Thyroid gland (tissue), 4 donors: ENCODE measurements around the gene ACMSD. TPM values are rescaled to one million over a fixed set of nuclear protein-coding genes. Genes with fewer than 3 reads are reported as not detected.

ENCODE experiments used
- DNase-seq, 2 donors: peaks; one replicate each; pipeline ENCODE4 v3.0.0-alpha.2; 2019
- H3K27ac ChIP-seq, 3 donors: fragments of 200-600 bp; sonication (generic); 1 replicate in 2 of 3; 2 replicates in 1 of 3; pipeline ENCODE4 v1.5.1; 2016 to 2019; ENCODE audit warnings: mild to moderate bottlenecking in 1 of 3, moderate library complexity in 1 of 3
- H3K27me3 ChIP-seq: fragments of 200-600 bp; sonication (generic); one replicate; pipeline ENCODE4 v1.5.1; 2019
- H3K36me3 ChIP-seq, 2 donors: fragments of 200-600 bp; sonication (generic); one replicate each; pipeline ENCODE4 v1.5.1; 2016 to 2019
- H3K4me1 ChIP-seq, 2 donors: fragments of 200-600 bp; sonication (generic); one replicate each; pipeline ENCODE4 v1.5.1; 2017 to 2019
- H3K4me3 ChIP-seq, 3 donors: fragments of 200-600 bp; sonication (generic); replicated peaks in 1 of 3; 1 replicate in 2 of 3; 2 replicates in 1 of 3; pipeline ENCODE4 v1.5.1; 2016; ENCODE audit warnings: mild to moderate bottlenecking in 1 of 3
- H3K9me3 ChIP-seq: fragments of 200-600 bp; sonication (generic); one replicate; pipeline ENCODE4 v1.5.1; 2017
- CTCF ChIP-seq, 6 experiments: fragments of 200-600 bp in 3 of 6; fragments of 450-650 bp in 3 of 6; sonication (generic) in 3 of 6; IDR thresholded peaks; one replicate each; pipeline ENCODE4 v1.5.1; 2016 to 2019; ENCODE audit warnings: antibody characterized with exemption in 6 of 6, mild to moderate bottlenecking in 2 of 6, inconsistent platforms in 1 of 6, moderate library complexity in 1 of 6
- POLR2A ChIP-seq, 2 donors: fragments of 450-650 bp; IDR thresholded peaks; one replicate each; pipeline ENCODE4 v1.6.1; 2017; ENCODE audit warnings: antibody characterized with exemption in 2 of 2, mild to moderate bottlenecking in 2 of 2, moderate library complexity in 1 of 2
- WGBS, 2 donors: methylation state at CpG; one replicate each; pipeline ENCODE4 v1.1.5; 2017; 5-methylcytosine and 5-hydroxymethylcytosine counted together
- intact Hi-C: fragments of 100-400 bp; cut with DNase I; formaldehyde crosslinking; loops from one replicate; pipeline ENCODE4 v1.15.1; 2023
- total RNA-seq, 4 donors: library from RNA; depleted of rRNA; stranded (reverse); fragments of >200 nt; gene quantifications; one replicate each; pipeline ENCODE4 v1.2.3, GENCODE V29; 2016

ACMSD gene
- total RNA-seq, 4 donors from 2014 or later: 1.4 TPM; not detected in 3

GRCh38 chr2:134910763-134911399 is 72.5 kb downstream of the ACMSD start:
- intact Hi-C loops: no loop called here
- H3K9me3 ChIP-seq: no peaks in the 10 kb centered on the region
- TF ChIP-seq POLR2A (IDR thresholded peaks at IDR 0.05) (no peak), CTCF (IDR thresholded peaks at IDR 0.05) (no peak)
- no peak overlapping the region for H3K27ac ChIP-seq
- H3K36me3 ChIP-seq: no peaks in the 10 kb centered on the region
- peaks cover 4 to 5% of the 10 kb centered on the region in 2 donors for H3K4me1 ChIP-seq
- H3K27me3 ChIP-seq: no peaks in the 10 kb centered on the region
- WGBS, 2 donors: 88 to 89% methylated on average over 2 of the region's 2 CpGs
- H3K4me3 ChIP-seq: no peak overlapping the region
- no peak for DNase-seq

- intact Hi-C loops: no loop called here
- no peaks in the 10 kb centered on the region for H3K4me1 ChIP-seq
- no peak for DNase-seq
- H3K9me3 ChIP-seq: no peaks in the 10 kb centered on the region
- H3K4me3 ChIP-seq: no peak overlapping the region
- H3K27me3 ChIP-seq: no peaks in the 10 kb centered on the region
- 96 to 98% methylated on average over 3 of the region's 3 CpGs for WGBS, 2 donors
- TF ChIP-seq CTCF (IDR thresholded peaks at IDR 0.05) (no peak), POLR2A (IDR thresholded peaks at IDR 0.05) (no peak)
- H3K36me3 ChIP-seq: no peaks in the 10 kb centered on the region
- H3K27ac ChIP-seq: no peak overlapping the region
Observed at GRCh38 chr2:134911400-134911785, 73.0 kb downstream of the ACMSD start.

GRCh38 chr2:134912361-134912760 is 73.9 kb downstream of the ACMSD start:
- no peak overlapping the region for H3K4me3 ChIP-seq
- no peak for DNase-seq
- intact Hi-C loops: no loop called here
- no peaks in the 10 kb centered on the region for H3K36me3 ChIP-seq
- no peaks in the 10 kb centered on the region for H3K9me3 ChIP-seq
- no peak overlapping the region for H3K27ac ChIP-seq
- peaks cover 1 to 3% of the 10 kb centered on the region in 2 donors for H3K4me1 ChIP-seq
- H3K27me3 ChIP-seq: no peaks in the 10 kb centered on the region
- no peak for TF ChIP-seq POLR2A (IDR thresholded peaks at IDR 0.05)
- no peak for TF ChIP-seq CTCF (IDR thresholded peaks at IDR 0.05)

- TF ChIP-seq CTCF (IDR thresholded peaks at IDR 0.05): no peak
- TF ChIP-seq POLR2A (IDR thresholded peaks at IDR 0.05): no peak
- H3K36me3 ChIP-seq: no peaks in the 10 kb centered on the region
- H3K4me1 ChIP-seq: peaks cover 22 to 23% of the 10 kb centered on the region in 2 donors
- WGBS, 2 donors: 36 to 43% methylated on average over 16 of the region's 16 CpGs
- H3K27ac ChIP-seq: peak overlapping the region; percentile 67 to 94 (median 87)
- intact Hi-C loops: no loop called here
- peak overlapping the region; percentile 30 to 95 (median 74) for H3K4me3 ChIP-seq
- DNase-seq: peak; percentile 5 to 27
- H3K27me3 ChIP-seq: no peaks in the 10 kb centered on the region
- H3K9me3 ChIP-seq: no peaks in the 10 kb centered on the region
Observed at GRCh38 chr2:134917360-134917865, 79.0 kb downstream of the ACMSD start.

GRCh38 chr2:134917888-134918525 is 79.6 kb downstream of the ACMSD start:
- TF ChIP-seq POLR2A (IDR thresholded peaks at IDR 0.05) (peak in 1 of 2 donors; percentile 81), CTCF (IDR thresholded peaks at IDR 0.05) (peak in 4 of 6 experiments; percentile 22 to 43 (median 36))
- H3K36me3 ChIP-seq: no peaks in the 10 kb centered on the region
- intact Hi-C loops: no loop called here
- H3K4me1 ChIP-seq: peaks cover 22 to 29% of the 10 kb centered on the region in 2 donors
- peak overlapping the region; percentile 30 to 95 (median 74) for H3K4me3 ChIP-seq
- peak; percentile 92 to 93 for DNase-seq
- H3K9me3 ChIP-seq: no peaks in the 10 kb centered on the region
- no peaks in the 10 kb centered on the region for H3K27me3 ChIP-seq
- H3K27ac ChIP-seq: peak overlapping the region; percentile 67 to 94 (median 87)
- 0 to 1% methylated on average over 38 of the region's 38 CpGs for WGBS, 2 donors
